IMR-90 (cell line): ENCODE measurements around the gene ST8SIA6. TPM values are rescaled to one million over a fixed set of nuclear protein-coding genes. Genes with fewer than 3 reads are reported as not detected.

Source experiments
- ATAC-seq: fragments of 200-7000 bp; cut with Tn5 transposase; 2 replicates; pipeline ENCODE4 v1.9.1; 2020; ENCODE audit warnings: low read depth, mild to moderate bottlenecking, moderate library complexity
- BruUV-seq: library from RNA; stranded (reverse); fragments of 400-500 nt; replicated peaks from 2 replicates; lab custom pipeline; 2021; lab: Mats Ljungman, UMichigan
- CTCF ChIA-PET: fragments of 300-600 bp; formaldehyde crosslinking; extraction: SDS; loops from one replicate; lab custom pipeline; 2021; ENCODE audit warnings: antibody characterized with exemption; lab: Yijun Ruan, JAX
- POLR2A ChIA-PET: fragments of 300-600 bp; sonication (Branson Sonifier 250); formaldehyde crosslinking; loops from one replicate; lab custom pipeline; 2022; ENCODE audit warnings: antibody characterized with exemption; ENCODE audit not compliant: unreplicated experiment; lab: Charles Lee
- DNase-seq: peaks from one replicate; pipeline ENCODE4 v3.0.0; 2013
- H2AFZ ChIP-seq: replicated peaks from 2 replicates; pipeline ENCODE3; 2013; ENCODE audit warnings: low read length, mild to moderate bottlenecking; ENCODE audit not compliant: poor library complexity
- H2AK5ac ChIP-seq: 2 replicates; pipeline ENCODE4 v1.6.1; 2013; ENCODE audit warnings: low read depth, low read length, inconsistent platforms
- H2AK9ac ChIP-seq: replicated peaks from 2 replicates; pipeline ENCODE3; 2013; ENCODE audit warnings: mild to moderate bottlenecking, low read depth, low read length, moderate library complexity; ENCODE audit not compliant: poor library complexity
- H2BK120ac ChIP-seq: 2 replicates; pipeline ENCODE4 v1.6.1; 2013; ENCODE audit warnings: low read depth, low read length, inconsistent platforms
- H2BK15ac ChIP-seq: 3 replicates; pipeline ENCODE4 v1.6.1; 2013; ENCODE audit warnings: low read depth, low read length, inconsistent platforms
- H2BK20ac ChIP-seq: 2 replicates; pipeline ENCODE4 v1.6.1; 2013; ENCODE audit warnings: low read depth, mild to moderate bottlenecking, inconsistent platforms, low read length, moderate library complexity
- H2BK5ac ChIP-seq: 2 replicates; pipeline ENCODE4 v1.6.1; 2013; ENCODE audit warnings: mild to moderate bottlenecking, low read depth, low read length, inconsistent platforms; ENCODE audit not compliant: poor library complexity, severe bottlenecking
- H3K14ac ChIP-seq: replicated peaks from 2 replicates; pipeline ENCODE4 v1.6.1; 2013; ENCODE audit warnings: low read depth, low read length, inconsistent platforms
- H3K18ac ChIP-seq: 2 replicates; pipeline ENCODE4 v1.6.1; 2013; ENCODE audit warnings: low read depth, low read length, control low read depth
- H3K23ac ChIP-seq: 2 replicates; pipeline ENCODE4 v1.6.1; 2013; ENCODE audit warnings: low read depth, low read length, inconsistent platforms
- H3K27ac ChIP-seq: 2 replicates; pipeline ENCODE4 v1.5.1; 2013; ENCODE audit warnings: mild to moderate bottlenecking, control low read depth, low read length; ENCODE audit not compliant: insufficient read depth
- H3K27me3 ChIP-seq: 2 replicates; pipeline ENCODE4 v1.6.1; 2013; ENCODE audit warnings: low read length; ENCODE audit not compliant: control insufficient read depth, insufficient read depth
- H3K36me3 ChIP-seq: 2 replicates; pipeline ENCODE4 v1.6.1; 2013; ENCODE audit warnings: low read length, mixed read lengths; ENCODE audit not compliant: control insufficient read depth, insufficient read depth
- H3K4ac ChIP-seq: 2 replicates; pipeline ENCODE4 v1.6.1; 2013; ENCODE audit warnings: low read depth, low read length, inconsistent platforms
- H3K4me1 ChIP-seq: 2 replicates; pipeline ENCODE4 v1.6.1; 2013; ENCODE audit warnings: low read length, mixed read lengths; ENCODE audit not compliant: control insufficient read depth, insufficient read depth
- H3K4me2 ChIP-seq: 2 replicates; pipeline ENCODE4 v1.6.1; 2013; ENCODE audit warnings: low read depth, mild to moderate bottlenecking, control low read depth, low read length, moderate library complexity
- H3K4me3 ChIP-seq: 2 replicates; pipeline ENCODE4 v1.5.1; 2013; ENCODE audit warnings: low read depth, mild to moderate bottlenecking, control low read depth, low read length, moderate library complexity; ENCODE audit not compliant: insufficient read depth
- H3K56ac ChIP-seq: 2 replicates; pipeline ENCODE4 v1.6.1; 2013; ENCODE audit warnings: low read length, inconsistent platforms; ENCODE audit not compliant: insufficient read depth; ENCODE audit errors: extremely low read depth
- H3K79me1 ChIP-seq, 2 experiments: 2 replicates each; pipeline ENCODE4 v1.6.1; 2013; ENCODE audit warnings: low read length in 2 of 2, inconsistent platforms in 1 of 2, low read depth in 1 of 2
- H3K9ac ChIP-seq: 2 replicates; pipeline ENCODE4 v1.6.1; 2013; ENCODE audit warnings: low read depth, low read length, control low read depth
- H3K9me1 ChIP-seq: 2 replicates; pipeline ENCODE4 v1.6.1; 2013; ENCODE audit warnings: low read length, inconsistent platforms; ENCODE audit not compliant: insufficient read depth
- H3K9me3 ChIP-seq: 2 replicates; pipeline ENCODE4 v1.6.1; 2013; ENCODE audit warnings: low read length; ENCODE audit not compliant: control insufficient read depth, insufficient read depth
- H4K20me1 ChIP-seq: 2 replicates; pipeline ENCODE4 v1.6.1; 2013; ENCODE audit warnings: low read length, inconsistent platforms; ENCODE audit not compliant: insufficient read depth
- H4K5ac ChIP-seq: 2 replicates; pipeline ENCODE4 v1.6.1; 2013; ENCODE audit warnings: mild to moderate bottlenecking, low read depth, low read length, control low read depth
- H4K8ac ChIP-seq, 2 experiments: 2 replicates each; pipeline ENCODE4 v1.6.1; 2013; ENCODE audit warnings: low read depth in 2 of 2, low read length in 2 of 2, control low read depth in 1 of 2, inconsistent platforms in 1 of 2
- H4K91ac ChIP-seq: 2 replicates; pipeline ENCODE4 v1.6.1; 2013; ENCODE audit warnings: low read depth, low read length, inconsistent platforms; ENCODE audit not compliant: insufficient read depth
- BHLHE40 ChIP-seq: fragments of 150-350 bp; IDR thresholded peaks from 2 replicates; pipeline ENCODE4 v1.6.1; 2016; ENCODE audit warnings: mild to moderate bottlenecking, low read depth, low read length
- CEBPB ChIP-seq: IDR thresholded peaks from 2 replicates; pipeline ENCODE4 v1.6.1; 2012; ENCODE audit warnings: low read depth, low read length, improper control_type of control experiment
- CHD1 ChIP-seq: IDR thresholded peaks from 2 replicates; pipeline ENCODE4 v1.6.1; 2012; ENCODE audit warnings: low read depth, low read length, improper control_type of control experiment
- MAFK ChIP-seq: IDR thresholded peaks from 2 replicates; pipeline ENCODE4 v1.6.1; 2012; ENCODE audit warnings: low read depth, low read length, improper control_type of control experiment
- NFE2L2 ChIP-seq: fragments of 150-350 bp; IDR thresholded peaks from 2 replicates; pipeline ENCODE4 v1.6.1; 2016; ENCODE audit warnings: low read depth, mild to moderate bottlenecking, low read length
- WGBS, 2 experiments: methylation state at CpG; one replicate each; pipeline versions ENCODE4 v1.1.5 to v1.1.7; 2013; ENCODE audit warnings: missing lambda C conversion rate in 2 of 2; ENCODE audit not compliant: insufficient read length in 1 of 2; ENCODE audit errors: extremely low coverage in 2 of 2; 5-methylcytosine and 5-hydroxymethylcytosine counted together
- dilution Hi-C: fragments of 300-500 bp; cut with HindIII; formaldehyde crosslinking; loops from one replicate; pipeline ENCODE4 v1.14.3; 2018; ENCODE audit warnings: low sequenced_read_pairs; ENCODE audit not compliant: unreplicated experiment
- in situ Hi-C: fragments of 300-500 bp; cut with MboI; formaldehyde crosslinking; loops from 3 replicates; pipeline ENCODE4 v1.14.3; 2019; ENCODE audit warnings: low sequenced_read_pairs, inconsistent platforms, mixed read lengths
- intact Hi-C: fragments of 100-400 bp; cut with micrococcal nuclease; formaldehyde crosslinking; loops from 2 replicates; pipeline ENCODE4 v1.10.0; 2022
- polyA plus RNA-seq, 3 experiments: library from polyadenylated mRNA; depleted of rRNA; stranded (reverse); fragments of >200 nt; gene quantifications; 2 replicates each; pipeline ENCODE4 v1.2.3, GENCODE V29; 2012; ENCODE audit warnings: low replicate concordance in 1 of 3
- total RNA-seq: library from RNA; depleted of rRNA; stranded (reverse); fragments of >200 nt; gene quantifications from 2 replicates; pipeline ENCODE4 v1.2.3, GENCODE V29; 2012
- TF ChIP-seq, protein P1 (sequence below): fragments of 150-350 bp; IDR thresholded peaks from 2 replicates; pipeline ENCODE4 v1.6.1; 2016; ENCODE audit warnings: low read depth, mild to moderate bottlenecking, low read length, moderate library complexity, borderline replicate concordance

ST8SIA6 gene
- total and polyA plus RNA-seq, 2 of the 4 experiments (the other 2 are of a cell fraction): 0.10 to 0.18 TPM

DNA sequence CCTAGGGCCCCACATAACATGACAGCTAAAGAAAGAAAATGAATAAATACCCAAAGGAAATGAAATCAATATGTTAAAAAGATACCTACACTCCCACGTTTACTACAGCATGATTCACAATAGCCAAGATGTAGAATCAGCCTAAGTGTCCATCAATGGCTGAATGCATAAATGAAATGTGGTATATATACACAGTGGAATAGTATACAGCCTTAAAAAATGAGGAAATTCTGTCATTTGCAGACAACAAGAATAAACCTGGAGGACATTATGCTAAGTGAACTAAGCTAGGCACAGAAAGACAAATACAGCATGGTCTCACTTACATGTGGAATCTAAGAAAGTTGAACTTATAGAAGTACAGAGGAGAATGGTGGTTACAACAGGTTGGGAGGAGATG lies 102.9 kb downstream of the ST8SIA6 start:
- TF ChIP-seq NFE2L2 (no peak), MAFK (no peak), CHD1 (no peak), BHLHE40 (no peak), CEBPB (no peak)
- TF ChIP-seq, protein P1, sequence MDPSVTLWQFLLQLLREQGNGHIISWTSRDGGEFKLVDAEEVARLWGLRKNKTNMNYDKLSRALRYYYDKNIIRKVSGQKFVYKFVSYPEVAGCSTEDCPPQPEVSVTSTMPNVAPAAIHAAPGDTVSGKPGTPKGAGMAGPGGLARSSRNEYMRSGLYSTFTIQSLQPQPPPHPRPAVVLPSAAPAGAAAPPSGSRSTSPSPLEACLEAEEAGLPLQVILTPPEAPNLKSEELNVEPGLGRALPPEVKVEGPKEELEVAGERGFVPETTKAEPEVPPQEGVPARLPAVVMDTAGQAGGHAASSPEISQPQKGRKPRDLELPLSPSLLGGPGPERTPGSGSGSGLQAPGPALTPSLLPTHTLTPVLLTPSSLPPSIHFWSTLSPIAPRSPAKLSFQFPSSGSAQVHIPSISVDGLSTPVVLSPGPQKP: no peak
- Histone ChIP-seq H2AFZ (no peak overlapping the region), H3K27me3 (peaks cover 2% of the 10 kb centered on the region), H3K4me3 (no peak overlapping the region), H3K4me1 (peaks cover 4% of the 10 kb centered on the region; the same call in 1 of the 2 replicates), H4K8ac (no peak overlapping the region), H3K9me1 (no peaks in the 10 kb centered on the region), H3K9me3 (no peaks in the 10 kb centered on the region), H4K91ac (no peak overlapping the region), H2AK9ac (no peak overlapping the region), H3K27ac (no peak overlapping the region), H3K9ac (no peak overlapping the region), H3K56ac (no peak overlapping the region), H2BK20ac (no peak overlapping the region), H2BK120ac (no peak overlapping the region), H3K4ac (no peak overlapping the region), H2BK5ac (no peak overlapping the region), H2AK5ac (no peak overlapping the region), H3K23ac (no peak overlapping the region), H3K36me3 (no peaks in the 10 kb centered on the region), H4K20me1 (no peaks in the 10 kb centered on the region), H2BK15ac (no peak overlapping the region), H3K4me2 (no peak overlapping the region), H3K14ac (no peak overlapping the region), H3K18ac (no peak overlapping the region), H4K5ac (no peak overlapping the region), H3K79me1 (no peaks in the 10 kb centered on the region)
- no TSS peak for BruUV-seq
- ATAC-seq (no peak), DNase-seq (no peak)
- intact Hi-C loops: no loop called here
- no CpG with 5 or more reads among the region's 1 CpG for WGBS, 2 experiments
- in situ Hi-C loops: no loop called here
- ChIA-PET CTCF (no interaction called here), POLR2A (no interaction called here)
- dilution Hi-C loops: no loop called here
